ENCODE measurements around the gene NOD1. TPM values are rescaled to one million over a fixed set of nuclear protein-coding genes. Genes with fewer than 3 reads are reported as not detected.

The NOD1 gene
- total and polyA plus RNA-seq, 2 of the 13 experiments (the other 11 are each of a cell fraction or from before 2014, with no cell fraction given): 1.7 to 2.9 TPM

DNA sequence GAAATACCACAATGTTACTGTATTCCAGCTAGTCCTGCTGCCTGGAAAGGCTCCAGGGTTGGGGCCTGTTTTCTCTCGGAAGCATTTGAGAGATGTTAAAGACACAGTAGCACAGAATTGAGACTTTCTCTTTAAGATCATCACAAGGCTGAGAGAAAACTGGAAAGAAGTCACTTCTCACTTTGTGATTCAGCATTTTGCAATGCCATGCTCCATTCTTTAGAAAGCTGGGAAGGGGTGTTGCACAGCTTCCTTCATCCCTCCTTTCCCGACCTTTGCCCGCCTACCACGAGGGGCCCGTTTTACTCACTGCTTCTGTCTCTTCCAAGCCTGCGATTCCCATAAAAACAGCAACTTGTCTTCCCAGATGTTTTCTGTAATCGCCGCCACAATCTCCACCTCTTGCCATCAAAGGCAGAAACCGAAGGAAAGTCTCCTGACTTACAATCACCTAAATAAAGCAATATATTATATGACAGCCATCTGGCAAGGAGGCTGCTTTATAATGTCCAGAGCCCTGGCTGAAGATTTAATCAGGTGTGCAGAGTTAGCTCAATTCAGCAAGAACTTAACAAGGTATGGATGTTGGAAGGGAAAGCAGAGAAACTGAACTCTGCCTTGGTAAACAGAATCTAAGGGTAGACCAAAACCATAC, 18.9 kb downstream of the NOD1 start:
- no peaks in the 10 kb centered on the region for H3K79me2 ChIP-seq (ENCODE audit: insufficient read depth, low read length)
- peak overlapping the region; percentile 60 for H3K4me2 ChIP-seq (ENCODE audit: low read depth, low read length)
- H3K9me3 ChIP-seq (ENCODE audit: low read length): no peaks in the 10 kb centered on the region
- intact Hi-C loops (cut with micrococcal nuclease; ENCODE audit: unreplicated experiment): no loop called here
- H3K4me1 ChIP-seq (ENCODE audit: insufficient read depth, low read length): peaks cover 32% of the 10 kb centered on the region
- DNase-seq (ENCODE audit: low spot score): peak; percentile 45
- ChIA-PET POLR2A (interaction anchor here (2.1 to 2.8 kb wide), 2 partner anchors 9 to 205 kb away, joined by 5 to 12 read pairs; no protein-coding TSS in a partner anchor), CTCF (ENCODE audit: low intra/inter-chr PET ratio, low total read pairs) (no interaction called here)
- no TSS peak for BruUV-seq (replicated peaks)
- peak overlapping the region in 1 of 3 experiments; percentile 19; a peak in 1 of 6 replicates for H3K4me3 ChIP-seq (replicated peaks in 1 of 3; ENCODE audit: insufficient read depth in 1 of 3, low read depth in 2 of 3, low read length in 3 of 3)
- peak overlapping the region; percentile 41 for H3K27ac ChIP-seq (ENCODE audit: extremely low read length, insufficient read depth, low read length)
- no peaks in the 10 kb centered on the region for H4K20me1 ChIP-seq (ENCODE audit: insufficient read depth, low read length)
- no peaks in the 10 kb centered on the region for H3K27me3 ChIP-seq (ENCODE audit: control insufficient read depth in 1 of 2, insufficient read depth in 2 of 2, low read length in 2 of 2)
- H2AFZ ChIP-seq (ENCODE audit: low read length): peak overlapping the region; percentile 9
- H3K36me3 ChIP-seq (replicated peaks in 1 of 2; ENCODE audit: control insufficient read depth in 1 of 2, insufficient read depth in 2 of 2, low read length in 2 of 2): no peaks in the 10 kb centered on the region
- peak; percentile 77 for FAIRE-seq
- peak overlapping the region; percentile 13; the same call in 1 of the 2 replicates for H3K9ac ChIP-seq (ENCODE audit: insufficient read depth, low read depth, low read length)
- ATAC-seq: peak; percentile 78
- in situ Hi-C loops (cut with HindIII; ENCODE audit: extremely low pct_ligation_motif_present, low pct_unique_long_range_greater_than_20kb): no loop called here
- WGBS (ENCODE audit: low lambda C conversion rate): 15% methylated on average over 9 of the region's 9 CpGs
- TF ChIP-seq FOSL2 (CRISPR knock-in tag; IDR thresholded peaks at IDR 0.05): peak; percentile 61
- peak; percentile 62; the same call in 1 of the 2 replicates for TF ChIP-seq HNF4G (IDR thresholded peaks at IDR 0.05; ENCODE audit: borderline replicate concordance, low read depth, low read length)
- TF ChIP-seq HNF4G (CRISPR knock-in tag; IDR thresholded peaks at IDR 0.05; ENCODE audit: borderline replicate concordance, low read depth): no peak
- TF ChIP-seq, protein P1, sequence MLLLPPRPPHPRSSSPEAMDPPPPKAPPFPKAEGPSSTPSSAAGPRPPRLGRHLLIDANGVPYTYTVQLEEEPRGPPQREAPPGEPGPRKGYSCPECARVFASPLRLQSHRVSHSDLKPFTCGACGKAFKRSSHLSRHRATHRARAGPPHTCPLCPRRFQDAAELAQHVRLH (CRISPR knock-in tag; IDR thresholded peaks at IDR 0.05; ENCODE audit: borderline replicate concordance, low read depth): 0 out of 2 replicates have a peak, but pooled peaks have one; percentile 37
- TF ChIP-seq CEBPG (CRISPR knock-in tag; IDR thresholded peaks at IDR 0.05): 0 out of 2 replicates have a peak, but pooled peaks have one; percentile 11
- TF ChIP-seq ZNF552 (CRISPR knock-in tag; IDR thresholded peaks at IDR 0.05; ENCODE audit: borderline replicate concordance): peak; percentile 98
- TF ChIP-seq ZSCAN25 (CRISPR knock-in tag; IDR thresholded peaks at IDR 0.05): 0 out of 2 replicates have a peak, but pooled peaks have one; percentile 41
- 0 out of 2 replicates have a peak, but pooled peaks have one; percentile 35 for TF ChIP-seq ZNF775 (CRISPR knock-in tag; IDR thresholded peaks at IDR 0.05; ENCODE audit: borderline replicate concordance)
- 0 out of 2 replicates have a peak, but pooled peaks have one; percentile 17 for TF ChIP-seq GATAD2A (CRISPR knock-in tag; IDR thresholded peaks at IDR 0.05)
- no peak for TF ChIP-seq PHF21A (CRISPR knock-in tag; IDR thresholded peaks at IDR 0.05)
- TF ChIP-seq, protein P2, sequence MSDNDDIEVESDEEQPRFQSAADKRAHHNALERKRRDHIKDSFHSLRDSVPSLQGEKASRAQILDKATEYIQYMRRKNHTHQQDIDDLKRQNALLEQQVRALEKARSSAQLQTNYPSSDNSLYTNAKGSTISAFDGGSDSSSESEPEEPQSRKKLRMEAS (IDR thresholded peaks at IDR 0.05): peak; percentile 55; the same call in 1 of the 2 replicates
- TF ChIP-seq DRAP1 (CRISPR knock-in tag; IDR thresholded peaks at IDR 0.05): no peak
- TF ChIP-seq CEBPB (IDR thresholded peaks at IDR 0.05; ENCODE audit: borderline replicate concordance, low read depth, low read length): peak; percentile 56; the same call in 1 of the 2 replicates
- no peak for TF ChIP-seq THYN1 (CRISPR knock-in tag; IDR thresholded peaks at IDR 0.05; ENCODE audit: borderline replicate concordance, low read depth)
- peak; percentile 44; the same call in 1 of the 2 replicates for TF ChIP-seq HNF4A (CRISPR knock-in tag; IDR thresholded peaks at IDR 0.05)
- TF ChIP-seq RXRB (CRISPR knock-in tag; IDR thresholded peaks at IDR 0.05; ENCODE audit: borderline replicate concordance): peak; percentile 24; the same call in 1 of the 2 replicates
- TF ChIP-seq PPARG (CRISPR knock-in tag; conservative IDR thresholded peaks at IDR 0.05): 0 out of 2 replicates have a peak, but pooled peaks have one; percentile 19

All from HepG2 (cell line).